Trophoblast cell (in vitro differentiated cells and primary cell): ENCODE results near the gene BCAN.

Experiments
- DNase-seq, 2 donors: peaks; one replicate each; pipeline ENCODE4 v3.0.0-alpha.2; 2016
- H2AFZ ChIP-seq: 2 replicates; pipeline ENCODE4 v1.6.1; 2013; ENCODE audit warnings: low read length, moderate library complexity, mild to moderate bottlenecking; ENCODE audit not compliant: insufficient read depth, poor library complexity
- H2AK5ac ChIP-seq: 2 replicates; pipeline ENCODE4 v1.6.1; 2013; ENCODE audit warnings: mild to moderate bottlenecking, low read length
- H2BK120ac ChIP-seq: 2 replicates; pipeline ENCODE4 v1.6.1; 2013; ENCODE audit warnings: low read length, mild to moderate bottlenecking, moderate library complexity; ENCODE audit not compliant: insufficient read depth, poor library complexity
- H2BK12ac ChIP-seq: 2 replicates; pipeline ENCODE4 v1.6.1; 2013; ENCODE audit warnings: mild to moderate bottlenecking, low read length, moderate library complexity
- H2BK5ac ChIP-seq: 2 replicates; pipeline ENCODE4 v1.6.1; 2013; ENCODE audit warnings: low read length, low read depth, moderate library complexity, mild to moderate bottlenecking; ENCODE audit not compliant: poor library complexity
- H3K14ac ChIP-seq: 2 replicates; pipeline ENCODE4 v1.6.1; 2013; ENCODE audit warnings: mild to moderate bottlenecking, low read length
- H3K18ac ChIP-seq: 2 replicates; pipeline ENCODE4 v1.6.1; 2013; ENCODE audit warnings: mild to moderate bottlenecking, low read length
- H3K23ac ChIP-seq: 2 replicates; pipeline ENCODE4 v1.6.1; 2013; ENCODE audit warnings: low read length
- H3K27ac ChIP-seq: 2 replicates; pipeline ENCODE4 v1.5.1; 2013; ENCODE audit warnings: low read depth, mild to moderate bottlenecking, inconsistent platforms, low read length, moderate library complexity
- H3K27me3 ChIP-seq: 2 replicates; pipeline ENCODE4 v1.6.1; 2013; ENCODE audit warnings: inconsistent platforms, mild to moderate bottlenecking, low read length, moderate library complexity; ENCODE audit not compliant: insufficient read depth
- H3K36me3 ChIP-seq, 2 experiments: 1 replicate in 1 of 2; 2 replicates in 1 of 2; pipeline ENCODE4 v1.6.1; 2013; ENCODE audit warnings: low read length in 2 of 2, mild to moderate bottlenecking in 2 of 2, moderate library complexity in 1 of 2; ENCODE audit not compliant: insufficient read depth in 2 of 2, control insufficient read depth in 1 of 2
- H3K4ac ChIP-seq: 2 replicates; pipeline ENCODE4 v1.6.1; 2013; ENCODE audit warnings: low read depth, mild to moderate bottlenecking, low read length, moderate library complexity
- H3K4me1 ChIP-seq, 2 experiments: 1 replicate in 1 of 2; 2 replicates in 1 of 2; pipeline ENCODE4 v1.6.1; 2013; ENCODE audit warnings: low read length in 2 of 2, mild to moderate bottlenecking in 2 of 2, moderate library complexity in 1 of 2; ENCODE audit not compliant: insufficient read depth in 2 of 2, control insufficient read depth in 1 of 2
- H3K4me2 ChIP-seq: 2 replicates; pipeline ENCODE4 v1.6.1; 2013; ENCODE audit warnings: inconsistent platforms, mild to moderate bottlenecking, low read length, moderate library complexity
- H3K4me3 ChIP-seq: 2 replicates; pipeline ENCODE4 v1.5.1; 2013; ENCODE audit warnings: mild to moderate bottlenecking, low read depth, low read length, inconsistent platforms
- H3K79me1 ChIP-seq: one replicate; pipeline ENCODE4 v1.6.1; 2013; ENCODE audit warnings: low read length
- H3K79me2 ChIP-seq: 2 replicates; pipeline ENCODE4 v1.6.1; 2013; ENCODE audit warnings: low read length, mild to moderate bottlenecking; ENCODE audit not compliant: control insufficient read depth, insufficient read depth, poor library complexity
- H3K9ac ChIP-seq: 2 replicates; pipeline ENCODE4 v1.6.1; 2013; ENCODE audit warnings: mild to moderate bottlenecking, low read length
- H3K9me3 ChIP-seq: 2 replicates; pipeline ENCODE4 v1.6.1; 2013; ENCODE audit warnings: low read depth, mild to moderate bottlenecking, control low read depth, inconsistent platforms, low read length; ENCODE audit not compliant: insufficient read depth
- H4K12ac ChIP-seq: 2 replicates; pipeline ENCODE4 v1.6.1; 2013; ENCODE audit warnings: low read depth, mild to moderate bottlenecking, low read length, moderate library complexity
- H4K8ac ChIP-seq: 2 replicates; pipeline ENCODE4 v1.6.1; 2013; ENCODE audit warnings: low read depth, mild to moderate bottlenecking, low read length, moderate library complexity
- H4K91ac ChIP-seq: one replicate; pipeline ENCODE4 v1.6.1; 2013; ENCODE audit warnings: low read depth, mild to moderate bottlenecking, low read length, moderate library complexity
- WGBS: extraction: QIAGEN DNeasy Blood & Tissue Kit; methylation state at CpG from one replicate; pipeline ENCODE4 v1.1.7; 2013; ENCODE audit warnings: missing lambda C conversion rate; ENCODE audit not compliant: insufficient read length, insufficient coverage; ENCODE audit errors: extremely low coverage; 5-methylcytosine and 5-hydroxymethylcytosine counted together

The BCAN gene

DNA sequence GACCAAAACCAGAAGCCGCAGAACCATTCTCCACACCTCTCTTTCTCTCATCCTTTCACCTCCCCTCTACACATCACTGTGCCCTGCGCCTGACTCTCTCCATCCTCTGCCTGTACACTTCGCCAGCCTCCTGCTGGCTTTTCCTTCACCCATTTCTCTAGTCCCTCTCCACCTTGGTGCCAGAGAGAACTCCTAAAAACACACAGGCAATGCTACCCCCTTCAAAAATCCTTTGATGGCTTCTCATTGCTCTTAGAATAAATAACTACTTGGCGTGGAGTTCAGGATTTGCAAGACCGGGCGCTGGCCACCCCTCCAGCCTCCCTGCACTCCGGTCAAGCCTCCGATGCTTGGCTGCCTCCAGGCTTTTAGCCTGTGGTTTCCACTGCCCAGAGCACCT lies 54.8 kb downstream of the BCAN start:
- Histone ChIP-seq H2AFZ (no peak overlapping the region), H4K12ac (no peak overlapping the region), H3K36me3 (peaks cover 22 to 26% of the 10 kb centered on the region in 2 experiments), H2AK5ac (no peak overlapping the region), H3K18ac (no peak overlapping the region), H2BK120ac (no peak overlapping the region), H4K8ac (no peak overlapping the region), H4K91ac (no peak overlapping the region), H3K27me3 (no peaks in the 10 kb centered on the region), H3K4me2 (no peak overlapping the region), H3K9me3 (peaks cover 3% of the 10 kb centered on the region), H3K4me1 (peaks cover 21 to 38% of the 10 kb centered on the region in 2 experiments), H2BK12ac (no peak overlapping the region), H3K27ac (no peak overlapping the region), H3K9ac (no peak overlapping the region), H3K4me3 (no peak overlapping the region), H3K23ac (no peak overlapping the region), H3K79me1 (peaks cover 23% of the 10 kb centered on the region), H3K79me2 (peaks cover 3% of the 10 kb centered on the region), H2BK5ac (no peak overlapping the region), H3K14ac (no peak overlapping the region), H3K4ac (no peak overlapping the region)
- DNase-seq = no peak
- no CpG with 5 or more reads among the region's 8 CpGs for WGBS

- Histone ChIP-seq H4K91ac (no peak overlapping the region), H3K4me1 (peaks cover 14 to 32% of the 10 kb centered on the region in 2 experiments), H2AK5ac (no peak overlapping the region), H3K23ac (no peak overlapping the region), H3K4me3 (no peak overlapping the region), H2BK12ac (no peak overlapping the region), H2AFZ (no peak overlapping the region), H3K14ac (no peak overlapping the region), H3K18ac (no peak overlapping the region), H2BK5ac (no peak overlapping the region), H3K79me2 (peaks cover 3% of the 10 kb centered on the region), H4K12ac (no peak overlapping the region), H3K27ac (no peak overlapping the region), H3K4ac (no peak overlapping the region), H3K36me3 (peaks cover 22 to 26% of the 10 kb centered on the region in 2 experiments), H3K4me2 (no peak overlapping the region), H4K8ac (no peak overlapping the region), H3K79me1 (peaks cover 16% of the 10 kb centered on the region), H3K9ac (no peak overlapping the region), H3K27me3 (no peaks in the 10 kb centered on the region), H2BK120ac (no peak overlapping the region), H3K9me3 (peaks cover 3% of the 10 kb centered on the region)
- DNase-seq = no peak
- no CpG with 5 or more reads among the region's 8 CpGs for WGBS
Measured at GRCh38 chr1:156697481-156697880, 55.6 kb downstream of the BCAN start.

DNA sequence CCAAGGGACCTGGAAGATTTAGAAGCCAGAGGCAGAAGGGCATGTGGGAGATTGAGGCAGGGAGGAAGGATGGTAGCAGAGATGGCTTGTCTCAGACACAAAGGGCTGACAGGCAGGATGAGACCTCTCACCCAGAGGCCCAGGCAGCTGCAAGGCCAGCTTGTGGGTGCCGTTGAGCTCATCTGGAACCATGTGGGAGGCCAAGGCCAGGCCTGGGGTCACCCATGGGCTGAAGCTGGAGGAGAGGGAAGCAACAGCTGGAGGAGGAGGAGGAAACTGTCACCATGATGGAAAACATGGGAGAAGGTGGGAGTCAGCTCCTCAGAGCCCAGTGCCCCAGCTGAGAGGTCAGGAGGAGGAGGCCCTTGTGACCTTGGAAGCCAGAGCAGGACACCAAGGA lies 57.1 kb downstream of the BCAN start:
- no peak overlapping the region for H3K4me3 ChIP-seq
- H3K36me3 ChIP-seq = peaks cover 22 to 26% of the 10 kb centered on the region in 2 experiments
- H3K23ac ChIP-seq = no peak overlapping the region
- H3K4me2 ChIP-seq = no peak overlapping the region
- no peak overlapping the region for H3K9ac ChIP-seq
- H3K18ac ChIP-seq = no peak overlapping the region
- H3K4ac ChIP-seq = no peak overlapping the region
- no peak for DNase-seq
- no peak overlapping the region for H2AFZ ChIP-seq
- peaks cover 3% of the 10 kb centered on the region for H3K9me3 ChIP-seq
- H3K27ac ChIP-seq = no peak overlapping the region
- H3K79me1 ChIP-seq = peaks cover 5% of the 10 kb centered on the region
- no peak overlapping the region for H4K91ac ChIP-seq
- H2BK120ac ChIP-seq = no peak overlapping the region
- H3K27me3 ChIP-seq = no peaks in the 10 kb centered on the region
- peaks cover 14 to 25% of the 10 kb centered on the region in 2 experiments for H3K4me1 ChIP-seq
- H2BK12ac ChIP-seq = no peak overlapping the region
- H4K8ac ChIP-seq = no peak overlapping the region
- no peak overlapping the region for H3K14ac ChIP-seq
- H4K12ac ChIP-seq = no peak overlapping the region
- no CpG with 5 or more reads among the region's 1 CpG for WGBS
- H2AK5ac ChIP-seq = no peak overlapping the region
- no peaks in the 10 kb centered on the region for H3K79me2 ChIP-seq
- H2BK5ac ChIP-seq = no peak overlapping the region

GRCh38 chr1:156700736-156701531 lies 59.0 kb downstream of the BCAN start:
- H3K9ac ChIP-seq = no peak overlapping the region
- H2BK12ac ChIP-seq = no peak overlapping the region
- no peak overlapping the region for H4K12ac ChIP-seq
- no CpG with 5 or more reads among the region's 8 CpGs for WGBS
- peaks cover 3% of the 10 kb centered on the region for H3K9me3 ChIP-seq
- no peak overlapping the region for H3K27ac ChIP-seq
- H3K4ac ChIP-seq = no peak overlapping the region
- no peak overlapping the region for H3K18ac ChIP-seq
- no peak overlapping the region for H2BK5ac ChIP-seq
- H3K79me1 ChIP-seq = peaks cover 11% of the 10 kb centered on the region
- H3K4me3 ChIP-seq = no peak overlapping the region
- H3K23ac ChIP-seq = no peak overlapping the region
- peak overlapping the region; percentile 9 for H3K4me2 ChIP-seq
- H3K79me2 ChIP-seq = no peaks in the 10 kb centered on the region
- peaks cover 3% of the 10 kb centered on the region for H3K27me3 ChIP-seq
- H2BK120ac ChIP-seq = no peak overlapping the region
- H3K14ac ChIP-seq = no peak overlapping the region
- no peak overlapping the region for H2AFZ ChIP-seq
- H3K4me1 ChIP-seq = peaks cover 20 to 37% of the 10 kb centered on the region in 2 experiments
- H4K91ac ChIP-seq = no peak overlapping the region
- DNase-seq = no peak
- no peak overlapping the region for H4K8ac ChIP-seq
- peaks cover 22 to 26% of the 10 kb centered on the region in 2 experiments for H3K36me3 ChIP-seq
- H2AK5ac ChIP-seq = no peak overlapping the region
